A549 treated with Hydrocortisone at 1 μM for 4 hours (cell line): ENCODE measurements around the gene MBIP. TPM values are rescaled to one million over a fixed set of nuclear protein-coding genes. Genes with fewer than 3 reads are reported as not detected.

Experiments used
- total RNA-seq: library from RNA; stranded (reverse); fragments of 200-300 nt; extraction: Qiagen RNA extraction; gene quantifications from 5 replicates; pipeline ENCODE4 v1.2.3, GENCODE V29; 2022

Gene MBIP, protein sequence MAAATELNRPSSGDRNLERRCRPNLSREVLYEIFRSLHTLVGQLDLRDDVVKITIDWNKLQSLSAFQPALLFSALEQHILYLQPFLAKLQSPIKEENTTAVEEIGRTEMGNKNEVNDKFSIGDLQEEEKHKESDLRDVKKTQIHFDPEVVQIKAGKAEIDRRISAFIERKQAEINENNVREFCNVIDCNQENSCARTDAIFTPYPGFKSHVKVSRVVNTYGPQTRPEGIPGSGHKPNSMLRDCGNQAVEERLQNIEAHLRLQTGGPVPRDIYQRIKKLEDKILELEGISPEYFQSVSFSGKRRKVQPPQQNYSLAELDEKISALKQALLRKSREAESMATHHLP
- 13.0 to 18.1 TPM (median 16.2 TPM) in 5 replicates for total RNA-seq

DNA sequence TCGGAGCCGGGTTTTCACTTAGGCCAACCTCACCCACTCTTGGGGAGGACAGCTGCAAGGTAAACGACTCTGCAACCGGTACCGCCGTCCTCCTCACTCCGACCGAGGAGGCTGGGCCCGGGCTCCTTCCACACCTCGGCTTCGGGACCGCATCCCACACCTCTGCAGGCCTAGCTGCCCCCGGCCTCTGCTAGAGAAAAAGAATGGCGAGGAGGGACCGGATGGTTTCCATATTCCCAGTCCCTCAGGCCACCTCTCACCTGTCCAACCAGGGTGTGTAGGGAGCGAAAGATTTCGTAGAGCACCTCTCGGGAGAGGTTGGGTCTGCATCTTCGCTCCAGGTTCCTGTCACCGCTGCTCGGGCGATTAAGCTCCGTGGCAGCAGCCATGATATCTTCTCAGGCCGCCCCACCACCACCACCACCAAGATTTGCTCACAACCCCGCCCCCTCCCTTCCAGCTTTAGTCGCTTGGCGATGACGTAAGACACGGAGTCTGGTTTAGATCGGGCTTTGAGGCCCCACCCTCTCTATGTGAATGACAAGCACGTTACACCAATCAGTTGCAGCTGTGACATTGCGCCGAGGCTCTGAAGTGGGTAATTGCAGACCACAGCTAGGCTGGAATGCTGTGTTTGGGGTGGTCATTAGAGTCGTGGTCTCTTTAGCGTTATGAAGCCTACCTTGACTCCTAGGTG is at the start of gene MBIP:
MBIP (minus strand) TSS at position 438 of the 697 bp plus-strand sequence; CDS start at position 389, 49 bp downstream.

Other genes starting within 250 kb of the MBIP start
- not detected in 5 replicates for gene PTCSC3, start 143.9 kb downstream of the MBIP start, total RNA-seq
- 0.05 to 0.10 TPM in 2 of 5 replicates, not detected in the others for gene NKX2-1, start 199.6 kb upstream of the MBIP start, total RNA-seq